Activated CD4-positive, alpha-beta T cell treated with anti-CD3 and anti-CD28 coated beads, Interleukin-2, amount 50 U/mL, for 4 hours (primary cell): ENCODE measurements around the gene POU2AF3.
"Not testable (repeated sequence)": the region's sequence is repeated elsewhere in the genome, so short reads cannot be mapped to it uniquely, and the experiment has no call there.

ENCODE experiments used
- DNase-seq, 2 experiments: peaks; one replicate each; pipeline ENCODE4 v3.0.0-alpha.2; 2020

The POU2AF3 gene

DNA sequence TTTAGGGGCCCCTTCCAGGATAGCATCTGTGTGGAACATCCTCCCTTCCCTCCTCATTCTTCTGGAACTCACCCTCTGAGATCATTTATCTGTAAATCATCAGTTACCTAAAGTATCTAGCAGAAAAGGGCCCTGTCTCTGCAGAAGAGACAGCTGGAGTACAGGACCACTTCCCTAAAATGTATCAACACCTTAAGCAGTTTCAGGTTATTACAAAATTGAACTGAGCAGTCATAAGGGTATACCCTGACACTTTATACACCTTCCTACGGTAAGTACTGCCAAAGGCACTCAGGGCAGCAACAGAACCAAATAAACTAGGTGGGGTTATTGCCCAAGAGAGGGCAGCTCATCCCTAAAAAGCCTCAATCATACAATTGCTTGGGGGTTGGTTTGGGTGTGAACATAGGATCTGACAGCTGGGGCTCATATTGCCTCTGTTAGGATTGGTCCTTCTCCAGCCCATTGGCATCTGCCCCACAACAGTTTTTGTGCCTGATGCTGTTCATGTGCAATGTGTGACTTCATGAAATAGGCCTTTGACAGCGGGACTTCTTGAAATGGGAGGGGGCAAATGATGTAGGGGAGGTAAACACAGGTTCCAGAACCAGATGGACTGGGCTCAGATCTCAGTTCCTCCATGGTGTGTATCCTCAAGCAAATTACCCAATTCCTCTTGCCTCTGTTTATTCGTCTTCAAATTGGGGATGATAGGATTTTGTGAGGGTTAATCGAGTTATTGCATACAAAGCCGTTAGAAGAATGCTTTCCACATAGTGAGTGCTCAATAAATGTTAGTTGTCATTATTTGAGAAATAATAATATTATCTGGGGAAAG is 2.9 kb downstream of the POU2AF3 start:
- no peak for DNase-seq

DNA sequence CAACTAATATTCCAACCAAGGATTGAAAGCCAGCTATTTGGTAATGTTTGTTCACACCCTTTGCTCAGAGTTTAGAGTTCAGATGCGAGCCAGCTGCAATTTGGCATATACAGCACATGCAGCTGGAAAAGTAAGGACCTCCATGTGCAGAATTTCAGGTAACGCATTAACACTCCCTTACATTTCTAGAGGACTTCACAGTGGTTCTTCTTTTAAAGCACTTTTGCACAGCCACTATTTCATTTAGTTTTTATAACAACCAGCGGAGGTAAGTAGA is 3.4 kb downstream of the POU2AF3 start:
- DNase-seq: no peak

DNA sequence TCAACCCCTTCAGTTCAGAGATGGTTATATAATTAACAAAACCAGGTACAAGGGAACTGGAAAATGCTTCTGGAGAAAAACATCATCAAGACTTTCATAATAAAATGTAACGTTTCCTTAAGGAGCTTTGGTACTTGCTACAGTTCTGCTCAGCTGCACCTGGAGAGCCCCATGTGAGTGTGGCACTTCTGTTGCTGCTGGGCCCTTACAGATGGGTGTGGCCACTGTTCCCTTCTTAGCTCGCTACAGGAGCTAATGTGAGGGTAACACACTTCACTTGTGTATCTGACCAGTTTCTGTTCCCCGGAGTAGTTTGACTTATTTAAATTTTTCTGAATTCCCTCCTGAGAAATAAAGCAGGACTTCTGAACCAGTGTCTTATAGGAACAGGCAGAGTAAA is 4.0 kb downstream of the POU2AF3 start:
- DNase-seq: no peak

DNA sequence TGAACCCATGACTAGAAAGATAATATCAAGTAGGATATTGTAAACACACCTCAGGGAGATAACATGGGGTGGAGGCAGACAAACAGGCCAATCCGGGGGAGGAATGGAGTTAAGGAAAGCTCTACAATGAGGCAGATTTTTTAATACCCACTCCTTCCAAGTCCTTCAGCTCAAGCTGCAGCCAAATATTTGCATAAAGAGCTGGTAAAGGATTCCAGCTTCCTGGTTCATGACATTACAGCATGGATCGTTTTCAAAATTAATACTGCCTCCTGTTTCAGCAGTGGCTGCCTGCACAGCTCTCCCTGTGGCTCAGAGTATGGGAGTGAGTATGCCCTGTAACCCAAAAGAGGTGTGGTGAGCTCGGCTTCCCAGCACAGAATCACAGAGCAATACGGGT is 5.1 kb downstream of the POU2AF3 start:
- no peak for DNase-seq

DNA sequence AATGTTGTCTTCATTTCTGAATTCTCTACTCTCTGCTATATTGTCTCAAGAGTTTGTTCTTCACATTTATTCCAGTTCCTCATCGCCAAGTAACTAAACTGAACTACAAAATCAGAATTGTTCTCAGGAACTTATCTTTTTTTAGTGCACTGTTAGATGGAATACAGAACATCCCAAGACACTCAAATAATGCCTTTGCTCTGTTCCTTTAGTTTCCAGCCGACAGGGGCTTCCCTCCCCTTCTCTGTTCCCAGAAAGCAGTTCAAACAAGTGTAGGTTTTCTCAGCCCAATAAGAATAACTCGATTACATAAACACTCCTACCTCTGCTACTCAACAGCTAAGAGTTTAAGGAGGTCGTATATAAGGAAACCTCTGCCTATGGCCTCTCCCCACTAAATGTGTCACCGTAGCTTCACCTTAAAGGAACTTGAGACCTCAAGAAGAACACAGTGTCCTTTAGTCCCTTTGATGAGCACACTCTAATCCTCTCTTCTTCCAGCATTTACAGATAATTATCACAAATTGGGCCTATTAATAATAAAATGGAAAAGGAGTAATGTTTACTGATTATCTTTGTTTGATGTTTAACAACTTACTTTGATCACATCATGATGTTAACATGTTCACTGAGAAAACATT is 6.9 kb downstream of the POU2AF3 start:
- DNase-seq: no peak

DNA sequence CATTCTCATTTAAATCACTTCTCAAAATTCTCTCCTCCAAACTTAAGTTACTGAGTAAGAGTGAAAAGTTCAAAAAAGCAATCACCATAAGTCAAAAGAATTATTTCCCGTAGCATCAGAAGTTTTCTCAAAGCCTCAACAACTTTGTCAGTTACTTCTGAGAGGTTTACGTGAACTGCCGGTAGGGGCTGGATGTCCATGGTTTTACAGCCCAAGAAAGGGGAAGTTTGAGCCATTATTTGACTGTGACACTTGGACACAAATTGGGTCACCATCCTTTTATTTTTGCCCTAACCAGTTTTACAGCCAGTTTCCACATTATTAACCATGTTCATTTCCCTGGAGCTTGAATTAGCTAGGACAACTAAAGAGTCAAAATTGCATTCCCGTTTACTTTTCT is 7.5 kb downstream of the POU2AF3 start:
- no peak for DNase-seq

DNA sequence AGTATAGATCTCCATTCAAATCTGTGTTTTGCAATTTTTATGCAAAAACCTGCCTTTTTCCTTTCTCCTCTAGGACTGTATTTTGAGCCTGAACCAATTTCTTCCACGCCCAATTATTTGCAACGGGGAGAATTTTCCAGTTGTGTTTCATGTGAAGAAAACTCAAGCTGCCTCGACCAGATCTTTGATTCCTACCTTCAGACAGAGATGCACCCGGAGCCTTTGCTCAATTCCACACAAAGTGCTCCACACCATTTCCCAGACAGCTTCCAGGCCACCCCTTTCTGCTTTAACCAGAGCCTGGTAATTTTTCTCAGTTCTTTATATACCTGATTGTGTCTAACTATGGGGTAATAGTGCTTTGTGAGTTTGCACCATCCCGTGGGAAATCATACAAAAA is 8.0 kb downstream of the POU2AF3 start:
- DNase-seq: no peak

DNA sequence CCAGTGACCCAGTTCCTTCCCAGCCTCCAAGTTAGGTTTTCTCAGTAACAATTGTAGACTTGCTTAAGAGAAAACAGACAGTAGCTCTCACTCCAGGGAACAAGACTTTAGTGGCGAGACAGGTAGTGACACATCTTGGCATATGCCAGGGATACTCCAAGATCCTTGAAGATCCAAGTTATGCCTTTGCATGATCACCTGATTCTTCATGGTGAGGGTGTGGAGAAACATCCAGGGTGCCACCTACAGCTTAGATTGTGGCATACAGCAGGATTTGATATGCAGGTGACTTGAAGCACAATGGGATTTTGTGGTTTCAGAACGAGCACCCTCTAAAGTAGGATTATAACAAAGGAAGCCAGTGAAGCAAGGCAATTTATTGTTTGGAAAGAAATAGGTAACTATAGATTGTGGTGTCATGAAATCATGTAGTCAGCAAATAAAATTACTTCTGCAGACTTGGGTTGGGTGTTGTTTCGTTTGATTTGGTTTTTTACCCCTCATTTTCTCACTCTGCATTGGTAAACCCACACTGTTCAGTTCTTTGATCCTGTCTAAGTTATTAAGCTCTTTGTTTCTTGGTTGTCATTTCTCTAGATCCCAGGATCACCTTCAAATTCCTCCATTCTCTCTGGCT is 9.2 kb downstream of the POU2AF3 start:
- DNase-seq: no peak

DNA sequence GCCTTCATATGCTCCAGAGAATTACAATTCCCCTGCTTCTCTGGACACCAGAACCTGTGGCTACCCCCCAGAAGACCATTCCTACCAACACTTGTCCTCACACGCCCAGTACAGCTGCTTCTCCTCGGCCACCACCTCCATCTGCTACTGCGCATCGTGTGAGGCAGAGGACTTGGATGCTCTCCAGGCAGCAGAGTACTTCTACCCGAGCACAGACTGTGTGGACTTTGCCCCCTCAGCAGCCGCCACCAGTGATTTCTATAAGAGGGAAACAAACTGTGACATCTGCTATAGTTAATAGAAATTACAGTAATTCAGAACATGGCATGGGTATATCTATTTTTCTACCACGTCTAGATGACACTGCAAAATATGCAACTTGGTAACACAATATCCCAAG is 9.8 kb downstream of the POU2AF3 start:
- DNase-seq: no peak

DNA sequence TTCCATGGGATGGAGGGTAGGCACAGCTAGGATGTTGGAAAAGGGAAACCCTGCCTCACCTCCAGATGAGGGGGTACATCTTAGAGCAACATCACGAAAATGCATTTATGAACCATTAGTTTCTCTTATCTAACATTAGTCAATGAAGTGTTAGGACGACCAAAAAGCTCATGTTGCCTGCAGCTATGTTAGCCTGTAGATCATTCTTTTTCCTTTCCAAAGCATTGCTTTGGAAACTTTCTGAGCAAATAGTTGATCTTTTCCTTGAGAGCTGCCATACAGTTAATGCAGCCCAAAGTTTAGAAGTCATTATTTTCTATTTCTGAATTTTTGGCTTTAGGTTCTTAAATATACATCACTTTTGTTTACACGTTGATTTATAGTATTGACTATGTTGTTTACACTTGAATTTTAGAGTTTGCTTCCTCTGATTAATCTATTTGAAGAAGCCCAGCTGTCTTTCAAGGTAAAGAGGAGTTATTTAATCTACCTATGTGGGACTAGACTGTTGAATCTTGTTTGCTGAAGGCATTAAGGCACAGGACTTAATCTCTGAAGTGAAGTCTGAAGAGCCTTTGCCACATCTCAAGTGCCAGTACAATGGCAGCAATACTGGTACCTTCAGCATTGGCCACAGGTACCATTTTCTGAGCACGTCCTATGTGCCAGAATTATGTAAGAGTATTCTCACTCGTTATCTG is 11.0 kb downstream of the POU2AF3 start:
- DNase-seq: no peak

DNA sequence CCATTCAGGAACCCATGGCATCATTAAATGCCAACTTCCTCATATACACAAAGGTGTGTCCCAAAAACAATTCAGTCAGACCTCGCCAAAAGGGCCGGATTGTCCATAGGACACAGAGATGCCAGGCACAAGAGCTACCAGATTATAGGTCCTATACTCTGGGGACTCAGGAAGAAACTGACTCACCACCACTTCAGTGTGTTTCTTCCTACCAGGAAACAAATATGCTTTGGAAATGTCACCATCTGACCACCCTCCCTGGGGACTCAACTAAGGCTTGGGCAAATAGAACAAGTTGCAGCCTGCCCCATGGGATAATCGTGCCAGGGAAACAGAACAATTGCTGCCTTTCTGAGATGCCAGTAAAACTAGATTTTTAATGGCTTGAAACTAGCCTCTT is 11.7 kb downstream of the POU2AF3 start:
- DNase-seq: no peak

DNA sequence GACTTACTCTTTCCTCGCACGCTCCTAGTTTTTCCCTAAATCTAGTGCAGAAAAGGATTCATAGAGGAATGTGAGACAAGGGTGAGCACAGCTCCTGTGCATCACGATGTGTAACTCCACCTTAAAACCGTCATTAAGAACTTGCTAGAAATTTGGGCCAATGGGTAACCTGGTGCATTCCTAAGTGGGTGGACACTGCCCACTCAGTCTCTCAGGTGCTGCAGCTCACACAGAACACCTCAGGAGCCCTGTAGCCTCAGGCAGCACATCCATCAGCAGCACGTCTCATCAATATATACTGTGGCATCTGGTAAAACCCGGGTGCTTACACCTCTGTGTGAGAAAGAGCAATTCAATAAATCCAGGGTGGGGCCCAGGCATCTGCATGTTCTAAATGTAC is 12.4 kb downstream of the POU2AF3 start:
- no peak for DNase-seq

DNA sequence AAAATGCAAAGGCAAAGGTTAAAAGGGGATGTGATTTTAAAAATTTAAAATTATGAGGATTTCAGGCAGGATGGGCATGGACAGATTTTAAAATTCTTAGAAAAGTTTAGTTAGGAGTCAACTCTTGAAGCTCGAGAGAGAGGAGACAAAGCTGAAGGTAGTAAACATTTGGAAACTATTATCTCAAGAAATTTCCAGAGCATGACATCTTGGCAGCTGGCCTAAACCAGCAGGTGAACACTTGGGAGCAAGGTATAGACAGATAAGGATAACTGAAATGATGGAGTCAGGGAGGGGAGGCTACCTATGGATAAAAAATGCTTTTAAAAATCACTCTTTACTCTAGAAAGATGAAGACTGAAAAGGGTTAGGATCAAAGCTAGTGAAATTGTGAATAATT is 13.7 kb downstream of the POU2AF3 start:
- DNase-seq: no peak

DNA sequence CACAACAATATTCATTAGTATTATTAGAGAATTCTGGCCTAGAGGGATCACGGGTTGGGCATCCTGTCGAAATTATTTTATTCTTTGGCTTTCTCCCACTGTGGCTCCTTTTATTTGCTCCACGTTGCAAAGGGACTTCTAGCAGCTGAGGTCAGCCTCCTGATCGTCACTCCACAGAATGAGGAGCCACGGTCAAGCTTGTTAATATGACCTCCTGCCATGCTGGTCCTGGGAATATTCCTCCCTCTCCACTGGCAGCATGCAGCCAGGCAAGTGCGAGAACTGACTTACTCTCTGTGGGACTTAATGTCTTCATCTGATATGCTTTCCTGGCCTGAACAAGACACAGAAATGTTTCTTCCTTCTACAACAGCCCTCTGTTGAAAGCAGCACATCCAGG is 20.9 kb downstream of the POU2AF3 start:
- no peak for DNase-seq

DNA sequence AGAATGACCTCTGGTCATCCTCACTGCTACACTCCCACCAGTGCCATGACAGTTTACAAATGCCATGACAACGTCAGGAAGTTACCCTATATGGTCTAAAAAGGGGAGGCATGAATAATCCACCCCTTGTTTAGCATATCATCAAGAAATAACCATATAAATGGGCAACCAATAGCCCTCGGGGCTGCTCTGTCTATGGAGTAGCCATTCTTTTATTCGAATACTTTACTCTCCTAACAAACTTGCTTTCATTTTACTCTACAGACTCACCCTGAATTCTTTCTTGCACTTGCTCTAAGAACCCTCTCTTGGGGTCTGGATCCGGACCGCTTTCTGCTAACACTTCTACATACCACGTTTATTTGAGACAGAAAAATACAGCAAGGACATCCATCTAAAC is 21.9 kb downstream of the POU2AF3 start:
- DNase-seq: not testable (repeated sequence)

DNA sequence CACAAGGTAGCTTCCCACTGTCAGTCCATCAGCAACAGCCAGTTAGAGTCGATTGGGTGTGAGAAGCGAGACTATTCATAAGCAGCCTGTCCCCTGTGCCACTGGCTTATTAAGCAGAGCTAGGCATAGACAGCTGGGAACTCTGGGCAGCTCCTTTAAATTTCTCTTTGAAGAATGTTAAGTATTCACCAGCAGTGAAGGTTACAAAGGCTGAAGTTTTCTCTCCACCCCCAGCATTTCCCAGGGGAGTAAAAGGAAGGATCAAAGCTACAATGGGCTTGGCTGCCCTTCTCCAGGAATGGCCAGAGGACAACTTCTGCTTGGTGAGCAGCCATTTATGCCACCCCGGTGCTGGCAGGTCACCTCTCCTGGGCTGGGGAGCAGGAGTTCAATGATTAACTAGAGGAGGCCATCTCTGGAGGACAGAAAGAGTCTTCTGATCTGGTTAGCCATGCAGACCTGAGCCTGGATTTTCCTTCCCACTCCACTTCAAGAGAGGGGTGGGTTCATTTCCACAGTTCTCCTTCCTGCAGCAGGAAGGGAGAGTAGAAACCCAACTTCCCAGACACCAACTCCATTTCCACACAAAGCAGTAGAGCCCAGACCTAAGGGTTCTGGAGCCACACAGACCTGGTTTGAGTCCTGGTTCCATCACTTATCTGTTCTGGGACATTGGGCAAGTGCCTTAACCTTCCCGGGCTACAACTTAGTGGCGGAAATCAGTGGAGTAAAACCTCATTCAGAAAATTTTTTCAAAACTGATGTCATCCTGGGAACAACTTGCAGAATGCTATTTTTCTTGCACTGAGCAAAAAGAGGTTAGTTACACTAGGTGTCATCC is 22.6 kb downstream of the POU2AF3 start:
- DNase-seq: no peak

DNA sequence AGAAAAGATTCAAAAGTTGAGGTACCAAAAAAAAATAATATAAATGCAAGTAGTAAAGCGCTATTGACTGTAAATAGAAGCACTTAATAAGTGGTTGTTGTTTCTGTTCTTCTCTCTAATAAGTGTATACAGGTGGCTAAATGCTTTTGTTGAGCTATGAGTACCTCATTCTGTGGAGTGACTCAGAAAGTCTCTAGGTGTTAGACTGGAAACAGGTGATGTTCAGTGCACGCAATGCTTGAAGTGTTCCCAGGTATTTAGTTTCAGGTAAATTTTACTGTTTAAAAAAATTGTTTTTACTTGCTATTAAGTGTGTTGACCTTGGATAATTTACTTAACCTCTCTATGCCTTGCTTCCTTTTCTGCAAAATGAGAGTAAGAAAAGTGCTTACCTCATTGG is 24.2 kb downstream of the POU2AF3 start:
- DNase-seq: no peak

DNA sequence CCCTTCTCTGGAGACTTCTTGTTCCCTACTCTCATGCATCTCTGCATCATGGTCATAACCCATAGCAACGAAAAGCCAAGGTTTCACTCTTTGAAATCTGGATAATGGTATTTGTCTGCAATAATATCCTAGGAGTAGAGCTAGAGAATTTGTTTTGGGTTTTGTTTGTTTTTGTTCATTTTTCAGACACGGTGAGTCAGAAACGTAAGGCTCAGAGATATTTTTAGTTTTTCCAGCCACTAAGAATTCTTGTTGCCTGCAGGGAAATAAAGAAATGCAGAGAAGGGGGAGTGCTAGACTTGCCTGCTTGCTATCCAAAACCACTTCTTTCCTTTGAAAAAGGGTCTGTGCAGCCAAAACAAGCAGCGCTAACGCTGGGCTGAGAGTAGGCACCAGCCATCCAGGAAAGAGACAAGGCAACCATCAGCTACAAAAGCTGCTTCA is 26.0 kb downstream of the POU2AF3 start:
- no peak for DNase-seq

DNA sequence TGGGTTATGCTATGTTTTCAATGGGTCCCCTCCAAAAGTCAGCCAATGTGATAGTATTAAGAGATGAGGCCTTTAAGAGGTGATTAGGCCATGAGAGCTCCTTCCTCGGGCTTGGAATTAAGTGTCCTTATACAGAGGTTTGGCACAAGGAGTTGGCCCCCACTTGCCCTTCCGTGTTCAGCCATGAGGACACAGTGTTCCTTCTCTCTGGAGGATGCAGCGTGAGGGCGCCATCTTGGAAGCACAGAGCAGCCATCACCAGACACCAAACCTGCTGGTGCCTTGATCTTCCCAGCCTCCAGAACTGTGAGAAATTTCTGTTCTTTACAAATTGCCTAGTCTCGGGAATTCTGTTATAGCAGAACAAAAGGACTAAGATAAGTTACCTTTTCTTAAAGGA is 26.9 kb downstream of the POU2AF3 start:
- no peak for DNase-seq

DNA sequence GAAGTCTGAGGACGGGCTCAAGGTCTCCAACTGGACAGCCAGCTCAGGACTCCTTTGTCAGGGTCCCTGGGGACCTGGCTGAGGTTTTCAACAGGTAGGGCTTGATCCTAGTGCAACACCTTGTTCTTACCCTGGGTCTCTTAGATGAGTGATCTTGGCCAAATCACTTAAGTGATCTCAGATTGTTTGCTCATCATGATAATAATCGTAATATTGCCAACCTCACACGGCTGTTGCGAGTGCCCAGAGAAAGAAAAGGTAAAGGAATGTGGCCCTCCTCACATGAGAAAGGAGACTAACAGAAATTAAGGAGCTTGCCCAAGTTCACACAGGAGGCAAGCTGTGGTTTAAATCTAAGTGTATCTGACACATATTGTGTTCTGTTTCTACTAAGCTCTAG is 28.5 kb downstream of the POU2AF3 start:
- DNase-seq: no peak

DNA sequence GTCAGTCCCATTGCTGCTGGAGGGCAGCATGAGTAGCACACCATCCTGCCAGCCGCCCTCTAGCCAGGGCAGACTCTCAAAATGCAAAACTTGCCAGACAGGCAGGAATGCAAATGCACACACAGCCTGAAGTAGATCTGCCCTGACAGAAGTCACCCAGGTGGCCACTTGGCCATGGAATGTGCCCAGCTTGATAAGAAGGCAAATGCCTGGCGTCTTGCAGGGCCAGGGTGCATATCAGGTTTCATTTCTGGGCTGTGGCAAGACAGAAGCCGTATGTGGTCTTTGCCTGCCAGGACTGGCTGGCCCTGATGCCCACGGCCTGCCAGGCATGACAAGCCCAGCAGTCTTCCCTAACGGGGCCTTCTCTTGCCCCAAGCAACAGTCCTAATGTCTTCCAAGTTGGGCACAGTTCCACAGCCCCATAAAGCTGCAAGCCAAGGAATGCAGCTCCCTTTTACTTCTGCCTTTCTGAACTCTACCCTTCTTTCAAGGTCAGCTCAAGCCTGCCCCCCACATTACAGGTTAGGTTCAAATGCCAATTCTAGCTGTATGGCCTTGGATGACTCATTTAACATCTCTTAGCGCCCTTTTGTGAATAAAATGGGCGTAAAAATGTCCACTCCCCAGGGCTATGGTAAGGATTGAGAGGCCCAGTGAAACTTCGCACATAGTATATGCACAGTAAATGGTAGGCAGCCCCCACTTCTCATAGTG is 29.7 kb downstream of the POU2AF3 start:
- no peak for DNase-seq
